HG03280 (cell line): ENCODE results near the gene PIEZO1.
"Not testable (repeated sequence)": the region's sequence is repeated elsewhere in the genome, so short reads cannot be mapped to it uniquely, and the experiment has no call there.

Experiments
- ATAC-seq: cut with Tn5 transposase; IDR thresholded peaks from one replicate; pipeline ENCODE4 v1.9.1; 2021; ENCODE audit warnings: mild to moderate bottlenecking, moderate library complexity; ENCODE audit not compliant: unreplicated experiment

PIEZO1 gene

GRCh38 chr16:88677721-88678120, 107.3 kb downstream of the PIEZO1 start:
- no peak for ATAC-seq

GRCh38 chr16:88676502-88677242, 108.3 kb downstream of the PIEZO1 start:
- no peak for ATAC-seq

- ATAC-seq, result no peak
Observed at GRCh38 chr16:88673716-88674379, 111.2 kb downstream of the PIEZO1 start.

GRCh38 chr16:88672776-88673175, 112.2 kb downstream of the PIEZO1 start:
- no peak for ATAC-seq

GRCh38 chr16:88671806-88672205, 113.2 kb downstream of the PIEZO1 start:
- ATAC-seq, result no peak

GRCh38 chr16:88669980-88670379, 115.0 kb downstream of the PIEZO1 start:
- ATAC-seq, result no peak

- ATAC-seq, result not testable (repeated sequence)
Observed at GRCh38 chr16:88669493-88669892, 115.5 kb downstream of the PIEZO1 start.

GRCh38 chr16:88667461-88667860, 117.6 kb downstream of the PIEZO1 start:
- no peak for ATAC-seq

GRCh38 chr16:88665570-88665969, 119.5 kb downstream of the PIEZO1 start:
- ATAC-seq, result no peak
